SK-N-MC (cell line): ENCODE results near the gene SLC9A9.

Experiments used
- EZH2 ChIP-seq: fragments of 200-600 bp; sonication (generic); IDR thresholded peaks from one replicate; pipeline ENCODE4 v1.6.1; 2017; ENCODE audit warnings: antibody characterized with exemption
- POLR2AphosphoS5 ChIP-seq: IDR thresholded peaks from 2 replicates; pipeline ENCODE4 v1.6.1; 2012; ENCODE audit warnings: mild to moderate bottlenecking, low read depth, low read length, borderline replicate concordance

DNA sequence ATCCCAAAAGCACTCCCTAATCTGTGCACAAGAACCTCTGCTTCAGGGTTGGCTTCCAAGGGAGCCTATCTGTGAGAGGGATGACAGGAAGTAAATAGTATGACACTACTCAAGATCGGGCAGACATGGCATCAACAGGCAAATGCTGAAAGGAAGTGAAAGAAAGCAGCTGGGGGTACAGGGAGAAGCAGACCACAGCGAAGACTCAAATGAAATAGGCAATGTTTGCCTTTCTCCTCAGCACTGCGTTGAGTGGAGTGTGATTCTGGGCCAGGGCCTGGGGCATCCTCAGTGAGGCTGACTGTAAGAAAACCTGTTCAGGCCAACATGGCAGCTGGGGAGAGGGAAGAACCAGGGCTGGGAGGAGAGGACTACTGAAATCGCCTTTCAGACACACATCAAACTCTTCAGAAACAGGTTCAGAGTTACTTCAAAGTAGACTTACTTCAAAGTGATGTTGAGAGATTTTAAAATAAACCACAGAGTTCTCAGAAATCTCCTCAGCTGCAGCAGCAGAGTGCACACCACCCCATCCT, 96.6 kb downstream of the SLC9A9 start:
- TF ChIP-seq POLR2AphosphoS5 (no peak), EZH2 (no peak)
